NCI-H2227 treated with DMSO at 0.1 percent for 48 hours (cell line): Measurements from ENCODE around the gene ATP9A.
A peak's percentile ranks its signal among the peaks of the same experiment; 100 is the strongest.

Source experiments
- DNase-seq: peaks from one replicate; lab custom pipeline; 2025; lab: John Stamatoyannopoulos, UW

ATP9A gene

GRCh38 chr20:51597389-51598231, 170.6 kb downstream of the ATP9A start:
- DNase-seq, result no peak

GRCh38 chr20:51596668-51597388, 171.4 kb downstream of the ATP9A start:
- no peak for DNase-seq

- no peak for DNase-seq
Observed at GRCh38 chr20:51595744-51596143, 172.4 kb downstream of the ATP9A start.

- peak; percentile 75 for DNase-seq
Observed at GRCh38 chr20:51595058-51595532, 173.1 kb downstream of the ATP9A start.

- no peak for DNase-seq
Observed at GRCh38 chr20:51594236-51595057, 173.7 kb downstream of the ATP9A start.

GRCh38 chr20:51593584-51593983, 174.6 kb downstream of the ATP9A start:
- DNase-seq, result no peak

- DNase-seq, result no peak
Observed at GRCh38 chr20:51592564-51592963, 175.6 kb downstream of the ATP9A start.

- no peak for DNase-seq
Observed at GRCh38 chr20:51591871-51592270, 176.3 kb downstream of the ATP9A start.

GRCh38 chr20:51588762-51589161, 179.4 kb downstream of the ATP9A start:
- no peak for DNase-seq

GRCh38 chr20:51587145-51587544, 181.0 kb downstream of the ATP9A start:
- DNase-seq, result no peak

- no peak for DNase-seq
Observed at GRCh38 chr20:51586005-51586440, 182.2 kb downstream of the ATP9A start.

- DNase-seq, result no peak
Observed at GRCh38 chr20:51585148-51585547, 183.0 kb downstream of the ATP9A start.

- no peak for DNase-seq
Observed at GRCh38 chr20:51584737-51585136, 183.5 kb downstream of the ATP9A start.

- DNase-seq, result no peak
Observed at GRCh38 chr20:51584116-51584515, 184.1 kb downstream of the ATP9A start.

- peak; percentile 30 for DNase-seq
Observed at GRCh38 chr20:51583499-51583898, 184.7 kb downstream of the ATP9A start.

GRCh38 chr20:51583073-51583472, 185.1 kb downstream of the ATP9A start:
- DNase-seq, result no peak

- no peak for DNase-seq
Observed at GRCh38 chr20:51581571-51581970, 186.6 kb downstream of the ATP9A start.

- DNase-seq, result no peak
Observed at GRCh38 chr20:51579137-51579536, 189.1 kb downstream of the ATP9A start.

GRCh38 chr20:51578145-51578459, 190.1 kb downstream of the ATP9A start:
- DNase-seq, result no peak

GRCh38 chr20:51577432-51578144, 190.6 kb downstream of the ATP9A start:
- no peak for DNase-seq

GRCh38 chr20:51575486-51575885, 192.7 kb downstream of the ATP9A start:
- no peak for DNase-seq
